Upper lobe of left lung (tissue), 6 donors: Measurements from ENCODE around the gene TENM3. TPM values are rescaled to one million over a fixed set of nuclear protein-coding genes. Genes with fewer than 3 reads are reported as not detected.

Experiments
- ATAC-seq, 2 donors: fragments of 200-7000 bp; cut with Tn5 transposase; one replicate each; pipeline ENCODE4 v1.9.1; 2022; ENCODE audit warnings: mild to moderate bottlenecking in 2 of 2, moderate library complexity in 2 of 2; ENCODE audit not compliant: low FRiP score in 2 of 2
- DNase-seq, 2 donors: peaks; one replicate each; pipeline ENCODE4 v3.0.0-alpha.2; 2019 to 2020
- H3K27ac ChIP-seq, 4 donors: fragments of 200-600 bp; sonication (generic); one replicate each; pipeline ENCODE4 v1.5.1; 2016 to 2019
- H3K27me3 ChIP-seq, 4 donors: fragments of 200-600 bp; sonication (generic); one replicate each; pipeline ENCODE4 v1.5.1; 2017 to 2019
- H3K36me3 ChIP-seq, 4 donors: fragments of 200-600 bp; sonication (generic); one replicate each; pipeline ENCODE4 v1.5.1; 2016 to 2019
- H3K4me1 ChIP-seq, 4 donors: fragments of 200-600 bp; sonication (generic); one replicate each; pipeline ENCODE4 v1.5.1; 2018 to 2019
- H3K4me3 ChIP-seq, 4 donors: fragments of 200-600 bp; sonication (generic); one replicate each; pipeline ENCODE4 v1.5.1; 2017 to 2019; ENCODE audit warnings: mild to moderate bottlenecking in 2 of 4, moderate library complexity in 1 of 4
- H3K9me3 ChIP-seq, 4 donors: fragments of 200-600 bp; sonication (generic); one replicate each; pipeline ENCODE4 v1.5.1; 2018 to 2019
- EP300 ChIP-seq, 4 donors: sonication (generic); formaldehyde crosslinking; IDR thresholded peaks; one replicate each; pipeline ENCODE4 v1.5.1; 2017; ENCODE audit warnings: antibody characterized with exemption in 4 of 4, control low read depth in 2 of 4
- POLR2A ChIP-seq, 4 donors: fragments of 450-650 bp; IDR thresholded peaks; one replicate each; pipeline ENCODE4 v1.5.1; 2016 to 2017; ENCODE audit warnings: antibody characterized with exemption in 4 of 4, mild to moderate bottlenecking in 2 of 4
- POLR2AphosphoS5 ChIP-seq, 2 donors: sonication (generic); formaldehyde crosslinking; IDR thresholded peaks; one replicate each; pipeline ENCODE4 v1.5.1; 2017; ENCODE audit warnings: antibody characterized with exemption in 2 of 2
- WGBS, 2 donors: methylation state at CpG; one replicate each; pipeline ENCODE4 v1.1.5; 2017 to 2018; 5-methylcytosine and 5-hydroxymethylcytosine counted together
- total RNA-seq, 6 donors: library from RNA; depleted of rRNA in 4 of 6; stranded (reverse); fragments of >200 nt in 4 of 6; gene quantifications; one replicate each; pipeline versions ENCODE4 v1.1.0 to v1.2.1, GENCODE V29; 2016 to 2021
- TF ChIP-seq, protein P1 (sequence below), 6 experiments: fragments of 450-650 bp in 4 of 6; fragments of 200-600 bp in 2 of 6; sonication (generic) in 2 of 6; IDR thresholded peaks; one replicate each; pipeline ENCODE4 v1.5.1; 2016 to 2019; ENCODE audit warnings: antibody characterized with exemption in 6 of 6
- donor health status: DM: no; HTN: no; CAD: no; lungs with moderate emphysema.
- donor health status: DM: no; HTN: yes; CAD: no; lungs with severe emphysema.

The TENM3 gene
- total RNA-seq, 6 donors from 2014 or later = 0.33 to 7.1 (median 1.1) TPM

DNA sequence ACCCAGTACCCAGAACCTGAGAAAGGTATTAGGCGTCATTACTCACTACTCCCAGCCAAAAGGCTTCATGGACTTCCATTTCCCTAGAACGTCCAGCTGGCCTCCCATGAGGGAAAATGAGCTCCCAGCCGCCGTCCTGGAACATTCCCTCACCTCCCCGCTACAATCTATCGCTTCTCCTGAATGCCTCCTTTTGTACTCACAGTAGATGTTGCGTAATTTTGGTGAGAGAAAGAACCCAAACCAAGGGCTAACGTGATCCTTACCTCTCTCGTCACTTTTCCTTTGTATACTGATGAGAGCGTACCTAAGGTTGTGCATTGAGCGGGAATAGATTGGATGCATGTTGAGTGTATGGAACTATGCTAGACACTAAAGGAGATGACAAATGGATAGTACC lies 161.9 kb downstream of the TENM3 start:
- no peak overlapping the region for H3K27ac ChIP-seq
- ATAC-seq (no peak), DNase-seq (no peak)
- H3K4me1 ChIP-seq = no peaks in the 10 kb centered on the region
- no peaks in the 10 kb centered on the region for H3K27me3 ChIP-seq
- no peaks in the 10 kb centered on the region for H3K9me3 ChIP-seq
- no peaks in the 10 kb centered on the region for H3K36me3 ChIP-seq
- TF ChIP-seq POLR2AphosphoS5 (IDR thresholded peaks at IDR 0.05) = no peak
- TF ChIP-seq EP300 (IDR thresholded peaks at IDR 0.05) = no peak
- TF ChIP-seq, protein P1, sequence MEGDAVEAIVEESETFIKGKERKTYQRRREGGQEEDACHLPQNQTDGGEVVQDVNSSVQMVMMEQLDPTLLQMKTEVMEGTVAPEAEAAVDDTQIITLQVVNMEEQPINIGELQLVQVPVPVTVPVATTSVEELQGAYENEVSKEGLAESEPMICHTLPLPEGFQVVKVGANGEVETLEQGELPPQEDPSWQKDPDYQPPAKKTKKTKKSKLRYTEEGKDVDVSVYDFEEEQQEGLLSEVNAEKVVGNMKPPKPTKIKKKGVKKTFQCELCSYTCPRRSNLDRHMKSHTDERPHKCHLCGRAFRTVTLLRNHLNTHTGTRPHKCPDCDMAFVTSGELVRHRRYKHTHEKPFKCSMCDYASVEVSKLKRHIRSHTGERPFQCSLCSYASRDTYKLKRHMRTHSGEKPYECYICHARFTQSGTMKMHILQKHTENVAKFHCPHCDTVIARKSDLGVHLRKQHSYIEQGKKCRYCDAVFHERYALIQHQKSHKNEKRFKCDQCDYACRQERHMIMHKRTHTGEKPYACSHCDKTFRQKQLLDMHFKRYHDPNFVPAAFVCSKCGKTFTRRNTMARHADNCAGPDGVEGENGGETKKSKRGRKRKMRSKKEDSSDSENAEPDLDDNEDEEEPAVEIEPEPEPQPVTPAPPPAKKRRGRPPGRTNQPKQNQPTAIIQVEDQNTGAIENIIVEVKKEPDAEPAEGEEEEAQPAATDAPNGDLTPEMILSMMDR (IDR thresholded peaks at IDR 0.05) = no peak
- TF ChIP-seq POLR2A (IDR thresholded peaks at IDR 0.05) = no peak
- WGBS, 2 donors = 82 to 92% methylated on average over 11 of the region's 11 CpGs
- H3K4me3 ChIP-seq = no peak overlapping the region

DNA sequence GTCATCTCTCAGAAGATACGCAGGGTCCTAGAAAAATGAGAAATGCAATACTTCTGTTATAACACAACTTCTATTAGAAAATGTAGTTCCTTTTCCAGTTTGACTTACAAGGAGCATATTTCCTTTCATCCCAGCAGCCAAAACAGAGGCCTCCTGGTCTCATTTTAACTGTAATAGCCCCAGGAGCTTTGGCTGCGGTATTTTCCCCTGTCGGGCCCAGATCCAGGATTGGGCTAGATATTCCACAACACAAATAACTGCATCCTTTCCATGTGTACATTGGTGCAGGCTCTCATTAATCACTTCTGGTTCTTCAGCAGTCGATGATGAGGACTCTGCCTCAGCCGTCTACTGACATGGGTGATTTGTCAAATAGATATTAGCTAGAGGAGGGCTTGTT lies 166.1 kb downstream of the TENM3 start:
- H3K36me3 ChIP-seq = no peaks in the 10 kb centered on the region
- H3K4me3 ChIP-seq = no peak overlapping the region
- peaks cover 0 to 11% (median 2%) of the 10 kb centered on the region in 4 donors for H3K9me3 ChIP-seq
- TF ChIP-seq EP300 (IDR thresholded peaks at IDR 0.05) (no peak), POLR2AphosphoS5 (IDR thresholded peaks at IDR 0.05) (no peak), POLR2A (IDR thresholded peaks at IDR 0.05) (no peak)
- TF ChIP-seq, protein P1 (IDR thresholded peaks at IDR 0.05) = no peak
- no peak for ATAC-seq
- no peaks in the 10 kb centered on the region for H3K4me1 ChIP-seq
- H3K27me3 ChIP-seq = no peaks in the 10 kb centered on the region
- no peak for DNase-seq
- WGBS, 2 donors = 70 to 75% methylated on average over 5 of the region's 5 CpGs
- H3K27ac ChIP-seq = no peak overlapping the region

GRCh38 chr4:182411391-182411790 lies 168.2 kb downstream of the TENM3 start:
- 80 to 83% methylated on average over 3 of the region's 3 CpGs for WGBS, 2 donors
- TF ChIP-seq EP300 (IDR thresholded peaks at IDR 0.05) = no peak
- TF ChIP-seq POLR2A (IDR thresholded peaks at IDR 0.05) = no peak
- no peak for TF ChIP-seq POLR2AphosphoS5 (IDR thresholded peaks at IDR 0.05)
- TF ChIP-seq, protein P1 (IDR thresholded peaks at IDR 0.05) = no peak
- Histone ChIP-seq H3K4me3 (no peak overlapping the region), H3K9me3 (peaks cover 0 to 11% (median 2%) of the 10 kb centered on the region in 4 donors), H3K36me3 (no peaks in the 10 kb centered on the region), H3K4me1 (no peaks in the 10 kb centered on the region), H3K27me3 (no peaks in the 10 kb centered on the region), H3K27ac (no peak overlapping the region)
- ATAC-seq (no peak), DNase-seq (no peak)

- DNase-seq (no peak), ATAC-seq (no peak)
- H3K27ac ChIP-seq = no peak overlapping the region
- H3K4me1 ChIP-seq = no peaks in the 10 kb centered on the region
- H3K9me3 ChIP-seq = peaks cover 0 to 11% (median 2%) of the 10 kb centered on the region in 4 donors
- H3K36me3 ChIP-seq = no peaks in the 10 kb centered on the region
- H3K4me3 ChIP-seq = no peak overlapping the region
- H3K27me3 ChIP-seq = no peaks in the 10 kb centered on the region
- no peak for TF ChIP-seq POLR2AphosphoS5 (IDR thresholded peaks at IDR 0.05)
- no peak for TF ChIP-seq POLR2A (IDR thresholded peaks at IDR 0.05)
- TF ChIP-seq, protein P1 (IDR thresholded peaks at IDR 0.05) = no peak
- no peak for TF ChIP-seq EP300 (IDR thresholded peaks at IDR 0.05)
- 65 to 94% methylated on average over 1 of the region's 1 CpG for WGBS, 2 donors
These were observed 170.3 kb downstream of the TENM3 start for GRCh38 chr4:182413550-182413949.

DNA sequence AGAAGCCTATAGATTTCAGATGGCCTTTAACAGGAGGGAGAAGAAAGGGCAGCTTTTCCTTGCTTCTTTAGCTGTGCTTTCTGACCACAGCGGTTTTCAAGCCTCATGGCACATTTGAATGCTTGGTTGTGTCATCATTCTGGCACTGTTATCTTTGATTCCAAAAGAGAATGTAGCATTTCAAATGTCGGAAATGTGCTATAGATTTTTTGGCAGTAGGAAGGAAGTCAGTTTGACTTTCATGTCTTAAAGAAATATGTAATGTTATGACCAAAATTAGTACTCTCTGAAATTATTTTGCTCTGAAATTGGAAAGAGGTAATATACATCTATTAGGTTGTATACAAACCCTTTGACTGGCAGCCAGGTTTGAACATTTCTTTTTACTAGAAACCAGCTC lies 171.9 kb downstream of the TENM3 start:
- H3K36me3 ChIP-seq = no peaks in the 10 kb centered on the region
- H3K4me3 ChIP-seq = no peak overlapping the region
- DNase-seq (no peak), ATAC-seq (no peak)
- H3K27ac ChIP-seq = no peak overlapping the region
- H3K4me1 ChIP-seq = no peaks in the 10 kb centered on the region
- H3K9me3 ChIP-seq = peaks cover 0 to 11% (median 2%) of the 10 kb centered on the region in 4 donors
- H3K27me3 ChIP-seq = no peaks in the 10 kb centered on the region
- 59 to 66% methylated on average over 2 of the region's 2 CpGs for WGBS, 2 donors
- TF ChIP-seq, protein P1 (IDR thresholded peaks at IDR 0.05) = no peak
- TF ChIP-seq POLR2A (IDR thresholded peaks at IDR 0.05) = no peak
- TF ChIP-seq POLR2AphosphoS5 (IDR thresholded peaks at IDR 0.05) = no peak
- no peak for TF ChIP-seq EP300 (IDR thresholded peaks at IDR 0.05)
